Measurements from ENCODE around the gene EFCAB7. TPM values are rescaled to one million over a fixed set of nuclear protein-coding genes. Genes with fewer than 3 reads are reported as not detected.

The EFCAB7 gene
- total RNA-seq, 2 experiments from 2014 or later: 5.7 to 8.9 TPM

DNA sequence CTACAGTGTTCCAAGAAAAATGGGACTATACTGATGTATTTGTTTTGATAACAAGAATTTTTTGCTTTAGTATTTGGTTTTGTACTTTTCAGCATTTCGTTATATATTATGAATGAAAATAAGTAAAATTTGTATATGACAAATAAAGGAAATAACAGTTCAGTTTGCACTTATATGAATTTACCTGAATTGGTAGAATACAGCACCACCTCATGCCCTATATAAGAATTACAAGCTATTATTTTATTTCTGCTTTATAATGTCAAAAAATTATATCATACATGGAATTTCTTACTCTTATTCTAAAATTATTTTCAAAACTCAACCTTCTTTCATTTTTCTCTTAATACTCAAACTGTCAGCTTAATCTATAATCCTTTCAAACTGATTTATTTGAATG, 14.6 kb downstream of the EFCAB7 start:
- ChIA-PET POLR2A (interaction anchor here (0.6 to 1.0 kb wide), 2 partner anchors 31 to 72 kb away, joined by 3 read pairs; no protein-coding TSS in a partner anchor), CTCF (interaction anchor here (1.0 to 1.1 kb wide), 2 partner anchors 206 to 696 kb away, joined by 3 to 4 read pairs; no protein-coding TSS in a partner anchor)
- no peak overlapping the region for H3K27ac Mint-ChIP-seq
- intact Hi-C loops (cut with DNase I, micrococcal nuclease): loop anchor here (1.0 to 5.0 kb wide), 2 partner anchors 696 to 697 kb away; no protein-coding TSS in a partner anchor
- H3K9me3 Mint-ChIP-seq: no peaks in the 10 kb centered on the region
- H3K36me3 Mint-ChIP-seq (ENCODE audit: low read depth): peaks cover 19% of the 10 kb centered on the region
- Histone ChIP-seq H3K9me3 (ENCODE audit: control insufficient read depth in 1 of 2, insufficient read depth in 1 of 2, low read length in 2 of 2) (no peaks in the 10 kb centered on the region), H3K27ac (ENCODE audit: low read depth in 1 of 2, low read length in 2 of 2) (no peak overlapping the region), H3K4me1 (ENCODE audit: insufficient read depth, low read length) (no peaks in the 10 kb centered on the region), H3K36me3 (ENCODE audit: insufficient read depth, low read length) (no peaks in the 10 kb centered on the region), H3K27me3 (ENCODE audit: control insufficient read depth in 1 of 2, insufficient read depth in 2 of 2, low read length in 2 of 2) (no peaks in the 10 kb centered on the region), H3K4me3 (ENCODE audit: low read length) (no peak overlapping the region)
- DNase-seq (peak in 3 of 14 experiments; percentile 17 to 22 (median 17)), ATAC-seq (ENCODE audit: poor library complexity) (no peak)
- no peak overlapping the region for H3K4me3 Mint-ChIP-seq
- TF ChIP-seq, protein P1, sequence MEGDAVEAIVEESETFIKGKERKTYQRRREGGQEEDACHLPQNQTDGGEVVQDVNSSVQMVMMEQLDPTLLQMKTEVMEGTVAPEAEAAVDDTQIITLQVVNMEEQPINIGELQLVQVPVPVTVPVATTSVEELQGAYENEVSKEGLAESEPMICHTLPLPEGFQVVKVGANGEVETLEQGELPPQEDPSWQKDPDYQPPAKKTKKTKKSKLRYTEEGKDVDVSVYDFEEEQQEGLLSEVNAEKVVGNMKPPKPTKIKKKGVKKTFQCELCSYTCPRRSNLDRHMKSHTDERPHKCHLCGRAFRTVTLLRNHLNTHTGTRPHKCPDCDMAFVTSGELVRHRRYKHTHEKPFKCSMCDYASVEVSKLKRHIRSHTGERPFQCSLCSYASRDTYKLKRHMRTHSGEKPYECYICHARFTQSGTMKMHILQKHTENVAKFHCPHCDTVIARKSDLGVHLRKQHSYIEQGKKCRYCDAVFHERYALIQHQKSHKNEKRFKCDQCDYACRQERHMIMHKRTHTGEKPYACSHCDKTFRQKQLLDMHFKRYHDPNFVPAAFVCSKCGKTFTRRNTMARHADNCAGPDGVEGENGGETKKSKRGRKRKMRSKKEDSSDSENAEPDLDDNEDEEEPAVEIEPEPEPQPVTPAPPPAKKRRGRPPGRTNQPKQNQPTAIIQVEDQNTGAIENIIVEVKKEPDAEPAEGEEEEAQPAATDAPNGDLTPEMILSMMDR (IDR thresholded peaks at IDR 0.05): peak; percentile 72
- H3K4me1 Mint-ChIP-seq (ENCODE audit: low read depth): no peaks in the 10 kb centered on the region
- no peaks in the 10 kb centered on the region for H3K27me3 Mint-ChIP-seq

- no peaks in the 10 kb centered on the region for H3K9me3 ChIP-seq (ENCODE audit: control insufficient read depth in 1 of 2, insufficient read depth in 1 of 2, low read length in 2 of 2)
- no peak overlapping the region for H3K27ac Mint-ChIP-seq
- POLR2A ChIA-PET: no interaction called here
Observed at GRCh38 chr1:63545780-63546179, 22.5 kb downstream of the EFCAB7 start.

GRCh38 chr1:63547621-63548294, 24.4 kb downstream of the EFCAB7 start:
- no peak overlapping the region for H3K4me3 ChIP-seq (ENCODE audit: low read length)
- H3K4me1 ChIP-seq (ENCODE audit: insufficient read depth, low read length): no peaks in the 10 kb centered on the region
- ChIA-PET POLR2A (no interaction called here), CTCF (no interaction called here)
- no peak overlapping the region for H3K27ac Mint-ChIP-seq
- H3K9me3 Mint-ChIP-seq: no peaks in the 10 kb centered on the region
- DNase-seq: no peak
- no peak for ATAC-seq (ENCODE audit: poor library complexity)
- H3K27me3 ChIP-seq (ENCODE audit: control insufficient read depth in 1 of 2, insufficient read depth in 2 of 2, low read length in 2 of 2): no peaks in the 10 kb centered on the region
- H3K36me3 Mint-ChIP-seq (ENCODE audit: low read depth): peaks cover 29% of the 10 kb centered on the region
- H3K27ac ChIP-seq (ENCODE audit: low read depth in 1 of 2, low read length in 2 of 2): no peak overlapping the region
- H3K36me3 ChIP-seq (ENCODE audit: insufficient read depth, low read length): no peaks in the 10 kb centered on the region
- TF ChIP-seq, protein P1 (IDR thresholded peaks at IDR 0.05): no peak
- no peaks in the 10 kb centered on the region for H3K27me3 Mint-ChIP-seq
- H3K4me3 Mint-ChIP-seq: no peak overlapping the region
- intact Hi-C loops (cut with DNase I, micrococcal nuclease): no loop called here
- no peaks in the 10 kb centered on the region for H3K4me1 Mint-ChIP-seq (ENCODE audit: low read depth)
- H3K9me3 ChIP-seq (ENCODE audit: control insufficient read depth in 1 of 2, insufficient read depth in 1 of 2, low read length in 2 of 2): no peaks in the 10 kb centered on the region

More at GRCh38 chr1:63545780-63546179, 22.5 kb downstream of the EFCAB7 start:
- intact Hi-C loops (cut with DNase I, micrococcal nuclease): no loop called here
- H3K36me3 ChIP-seq (ENCODE audit: insufficient read depth, low read length): no peaks in the 10 kb centered on the region
- peaks cover 34% of the 10 kb centered on the region for H3K36me3 Mint-ChIP-seq (ENCODE audit: low read depth)
- TF ChIP-seq, protein P1 (IDR thresholded peaks at IDR 0.05): no peak
- H3K4me3 Mint-ChIP-seq: no peak overlapping the region
- DNase-seq: no peak
- no peak for ATAC-seq (ENCODE audit: poor library complexity)
- H3K4me1 ChIP-seq (ENCODE audit: insufficient read depth, low read length): no peaks in the 10 kb centered on the region
- no peaks in the 10 kb centered on the region for H3K27me3 Mint-ChIP-seq
- no peaks in the 10 kb centered on the region for H3K27me3 ChIP-seq (ENCODE audit: control insufficient read depth in 1 of 2, insufficient read depth in 2 of 2, low read length in 2 of 2)
- H3K4me3 ChIP-seq (ENCODE audit: low read length): no peak overlapping the region
- CTCF ChIA-PET: no interaction called here
- no peaks in the 10 kb centered on the region for H3K4me1 Mint-ChIP-seq (ENCODE audit: low read depth)
- no peak overlapping the region for H3K27ac ChIP-seq (ENCODE audit: low read depth in 1 of 2, low read length in 2 of 2)
- H3K9me3 Mint-ChIP-seq: no peaks in the 10 kb centered on the region

Measured in CD4-positive, alpha-beta T cell (primary cell).